GM13977 (cell line): ENCODE measurements around the gene PNPLA1.
A peak's percentile ranks its signal among the peaks of the same experiment; 100 is the strongest.

Experiments
- DNase-seq: peaks from one replicate; pipeline ENCODE4 v3.0.0; 2012; ENCODE audit warnings: low spot score
- in situ Hi-C: fragments of 300-500 bp; cut with MboI; formaldehyde crosslinking; loops from one replicate; pipeline ENCODE4 v1.12.0; 2022; ENCODE audit warnings: low sequenced_read_pairs, low pct_unique_long_range_greater_than_20kb, mixed read lengths, inconsistent platforms; ENCODE audit not compliant: unreplicated experiment
- TF ChIP-seq, protein P1 (sequence below): IDR thresholded peaks from 2 replicates; pipeline ENCODE4 v1.5.1; 2012; ENCODE audit warnings: mild to moderate bottlenecking, control low read depth; ENCODE audit not compliant: insufficient read depth; ENCODE audit errors: extremely low read depth, missing control alignments

The PNPLA1 gene

DNA sequence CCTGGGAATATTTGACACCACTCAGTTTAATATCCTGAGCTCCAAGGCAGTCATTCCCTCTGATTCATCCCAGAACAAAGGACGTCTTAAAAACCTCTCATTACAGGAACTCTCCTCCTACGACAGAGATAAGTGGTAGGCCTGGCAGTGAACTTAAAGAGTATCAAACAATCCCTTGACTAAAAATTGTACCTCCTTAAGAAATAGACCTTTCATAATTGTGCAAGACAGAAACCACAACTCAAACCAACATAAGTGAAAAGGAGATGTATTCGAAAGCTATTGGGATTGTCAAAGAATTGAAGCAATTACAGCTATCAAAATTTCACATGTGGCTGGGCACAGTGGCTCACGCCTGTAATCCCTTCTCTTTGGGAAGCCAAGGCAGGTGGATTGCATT, 86.0 kb downstream of the PNPLA1 start:
- DNase-seq = no peak
- TF ChIP-seq, protein P1, sequence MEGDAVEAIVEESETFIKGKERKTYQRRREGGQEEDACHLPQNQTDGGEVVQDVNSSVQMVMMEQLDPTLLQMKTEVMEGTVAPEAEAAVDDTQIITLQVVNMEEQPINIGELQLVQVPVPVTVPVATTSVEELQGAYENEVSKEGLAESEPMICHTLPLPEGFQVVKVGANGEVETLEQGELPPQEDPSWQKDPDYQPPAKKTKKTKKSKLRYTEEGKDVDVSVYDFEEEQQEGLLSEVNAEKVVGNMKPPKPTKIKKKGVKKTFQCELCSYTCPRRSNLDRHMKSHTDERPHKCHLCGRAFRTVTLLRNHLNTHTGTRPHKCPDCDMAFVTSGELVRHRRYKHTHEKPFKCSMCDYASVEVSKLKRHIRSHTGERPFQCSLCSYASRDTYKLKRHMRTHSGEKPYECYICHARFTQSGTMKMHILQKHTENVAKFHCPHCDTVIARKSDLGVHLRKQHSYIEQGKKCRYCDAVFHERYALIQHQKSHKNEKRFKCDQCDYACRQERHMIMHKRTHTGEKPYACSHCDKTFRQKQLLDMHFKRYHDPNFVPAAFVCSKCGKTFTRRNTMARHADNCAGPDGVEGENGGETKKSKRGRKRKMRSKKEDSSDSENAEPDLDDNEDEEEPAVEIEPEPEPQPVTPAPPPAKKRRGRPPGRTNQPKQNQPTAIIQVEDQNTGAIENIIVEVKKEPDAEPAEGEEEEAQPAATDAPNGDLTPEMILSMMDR = no peak
- in situ Hi-C loops = loop anchor here (10.0 kb wide), 1 partner anchor 61 kb away; no protein-coding TSS in a partner anchor

DNA sequence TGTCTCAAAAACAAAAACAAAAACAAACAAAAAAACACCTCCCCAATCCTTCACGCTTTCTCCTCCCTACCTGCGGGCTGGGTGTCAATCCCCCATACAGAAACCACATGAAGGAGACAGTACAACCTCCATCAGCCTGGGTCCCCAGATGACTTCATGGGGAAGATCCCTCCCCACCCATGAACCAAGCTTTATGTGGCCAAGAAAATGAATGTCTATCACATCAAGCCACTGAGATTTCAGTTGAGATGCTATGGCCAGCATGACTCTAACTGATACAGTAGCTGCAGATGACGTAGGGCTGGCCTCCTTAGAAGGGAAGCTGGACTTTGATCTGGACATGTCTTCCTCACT, 88.0 kb downstream of the PNPLA1 start:
- TF ChIP-seq, protein P1 = no peak
- in situ Hi-C loops = loop anchor here (10.0 kb wide), 1 partner anchor 63 kb away; no protein-coding TSS in a partner anchor
- peak; percentile 60 for DNase-seq
